Measurements from ENCODE around the gene CCS.
"Not testable (repeated sequence)": the region's sequence is repeated elsewhere in the genome, so short reads cannot be mapped to it uniquely, and the experiment has no call there.

CCS gene

DNA sequence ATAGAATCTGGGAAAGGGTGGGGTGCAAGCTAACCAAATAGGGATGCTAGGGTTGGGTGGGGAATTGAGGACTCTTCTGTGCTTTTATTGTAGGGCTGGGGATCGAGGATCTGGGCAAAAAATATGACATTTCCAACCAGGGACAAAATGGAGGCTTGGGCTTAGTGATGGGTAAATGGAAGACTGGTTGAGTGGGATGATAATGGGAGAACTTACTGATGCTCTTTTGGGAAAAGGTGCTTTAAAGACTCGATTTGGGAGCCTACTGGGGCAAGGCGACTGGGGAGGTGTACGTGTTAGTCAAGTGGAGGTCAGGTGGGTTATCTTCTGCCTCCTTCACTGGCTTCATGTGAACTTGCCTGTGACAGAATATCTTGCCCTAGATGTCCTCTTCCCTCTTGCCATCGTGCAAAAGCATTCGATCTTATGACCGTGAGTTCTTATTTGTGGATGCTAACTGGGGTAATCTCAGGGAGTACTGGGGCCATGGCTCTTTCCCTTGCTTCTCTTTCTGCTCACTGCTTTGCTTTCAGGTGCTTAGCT lies 35.1 kb downstream of the CCS start:
- FAIRE-seq, result no peak

DNA sequence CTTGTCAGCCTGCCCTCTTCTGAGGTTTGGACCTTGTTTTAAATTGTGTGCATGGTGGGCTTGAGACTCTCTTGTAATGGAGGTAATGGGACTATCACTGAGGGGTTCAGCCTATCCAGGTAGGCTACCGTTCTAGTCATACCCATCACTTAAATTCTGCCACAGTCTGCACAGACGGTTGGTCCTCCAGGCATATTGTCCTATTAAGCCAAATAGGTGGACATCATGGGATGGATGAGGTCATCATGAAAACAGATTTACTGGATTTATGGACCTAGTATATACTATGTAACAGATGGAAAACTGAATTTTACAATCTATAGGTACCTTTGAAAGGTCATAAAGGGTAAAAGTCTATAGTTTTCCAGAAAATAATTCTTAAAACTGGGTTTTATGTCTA lies 36.4 kb downstream of the CCS start:
- no peak for FAIRE-seq

DNA sequence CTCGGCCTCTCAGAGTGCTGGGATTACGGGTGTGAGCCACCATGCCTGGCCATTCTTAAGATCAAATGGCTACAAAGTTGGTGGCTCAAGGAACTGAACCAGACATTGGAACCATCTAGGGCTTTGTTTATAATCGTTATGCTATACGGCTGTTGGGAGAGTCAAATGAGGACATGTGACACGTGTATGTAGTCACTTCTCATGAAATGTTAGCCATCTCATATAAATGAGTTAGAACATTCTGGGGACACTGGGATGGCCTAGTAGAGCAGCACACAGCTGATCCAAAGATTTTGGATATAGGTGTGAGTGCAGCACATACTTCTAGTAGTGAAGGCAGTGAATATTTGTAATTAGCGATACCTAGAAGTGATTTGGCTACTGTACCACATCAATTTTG lies 38.9 kb downstream of the CCS start:
- no peak for FAIRE-seq

DNA sequence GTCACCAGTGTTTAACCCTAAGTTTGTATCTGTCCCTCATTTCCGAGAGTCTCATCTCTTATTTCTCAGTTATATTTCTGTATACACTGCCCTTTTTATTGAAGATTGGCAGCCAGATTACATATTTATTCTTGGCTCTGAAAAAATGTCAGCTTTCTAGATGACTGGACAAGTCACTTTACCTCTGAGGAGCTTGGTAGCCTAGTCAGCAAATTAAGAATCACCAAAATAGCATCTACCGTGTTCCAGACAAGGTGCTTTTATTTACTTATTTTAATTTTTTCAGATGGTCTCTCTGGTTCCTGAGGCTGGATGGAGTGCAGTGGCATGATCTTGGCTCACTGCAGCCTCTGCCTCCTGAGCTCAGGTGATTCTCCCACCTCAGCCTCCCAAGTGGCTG lies 40.0 kb downstream of the CCS start:
- FAIRE-seq, result no peak

DNA sequence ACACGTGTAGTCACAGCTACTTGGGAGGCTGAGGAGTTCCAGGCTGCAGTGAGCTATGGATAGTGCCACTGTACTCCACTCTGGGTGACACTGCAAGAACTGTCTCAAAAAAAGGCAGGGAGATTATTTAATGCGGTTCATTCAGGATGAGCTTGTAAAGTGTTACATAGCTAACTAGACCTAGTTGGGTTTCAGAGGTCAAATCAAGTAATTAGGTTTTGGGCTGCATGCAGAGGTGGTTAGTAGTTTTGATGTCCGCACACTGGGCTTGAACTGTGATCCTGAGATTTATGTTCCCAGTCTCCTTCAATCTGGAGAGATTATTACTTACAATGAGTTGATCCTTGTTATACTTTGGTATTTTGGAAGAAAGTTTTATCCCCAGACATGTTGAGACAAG lies 43.4 kb downstream of the CCS start:
- no peak for FAIRE-seq

DNA sequence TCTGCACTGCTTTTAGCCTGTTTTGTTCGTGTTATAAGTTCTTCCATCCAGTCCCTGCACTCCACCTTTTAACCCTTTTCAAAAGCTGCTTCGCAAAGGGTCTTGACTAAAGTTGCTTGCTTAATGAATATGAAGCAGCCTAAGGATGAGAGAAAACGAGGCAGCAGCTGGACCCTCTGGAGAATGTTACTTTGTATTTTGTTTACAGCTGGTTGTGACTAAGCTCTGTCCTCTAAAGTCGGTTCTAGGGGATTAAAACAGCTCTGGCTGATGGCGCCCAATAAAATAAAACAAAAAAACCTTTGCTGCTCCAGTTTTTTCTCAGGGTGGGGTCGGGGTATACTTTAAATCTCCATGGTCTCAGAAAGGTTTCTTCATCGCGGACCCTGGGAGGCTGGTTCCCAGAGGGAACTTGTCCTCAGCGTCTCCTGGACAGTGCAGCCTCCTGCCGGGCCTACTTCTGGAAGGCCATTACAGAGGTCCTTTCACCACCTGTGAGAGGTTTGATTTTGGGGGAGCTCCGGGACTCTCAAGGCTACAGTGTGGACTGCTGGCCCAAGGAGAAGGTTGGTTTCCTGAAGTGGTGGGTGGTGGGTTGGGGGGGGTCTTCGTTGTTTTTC lies 44.7 kb downstream of the CCS start:
- no peak for FAIRE-seq

DNA sequence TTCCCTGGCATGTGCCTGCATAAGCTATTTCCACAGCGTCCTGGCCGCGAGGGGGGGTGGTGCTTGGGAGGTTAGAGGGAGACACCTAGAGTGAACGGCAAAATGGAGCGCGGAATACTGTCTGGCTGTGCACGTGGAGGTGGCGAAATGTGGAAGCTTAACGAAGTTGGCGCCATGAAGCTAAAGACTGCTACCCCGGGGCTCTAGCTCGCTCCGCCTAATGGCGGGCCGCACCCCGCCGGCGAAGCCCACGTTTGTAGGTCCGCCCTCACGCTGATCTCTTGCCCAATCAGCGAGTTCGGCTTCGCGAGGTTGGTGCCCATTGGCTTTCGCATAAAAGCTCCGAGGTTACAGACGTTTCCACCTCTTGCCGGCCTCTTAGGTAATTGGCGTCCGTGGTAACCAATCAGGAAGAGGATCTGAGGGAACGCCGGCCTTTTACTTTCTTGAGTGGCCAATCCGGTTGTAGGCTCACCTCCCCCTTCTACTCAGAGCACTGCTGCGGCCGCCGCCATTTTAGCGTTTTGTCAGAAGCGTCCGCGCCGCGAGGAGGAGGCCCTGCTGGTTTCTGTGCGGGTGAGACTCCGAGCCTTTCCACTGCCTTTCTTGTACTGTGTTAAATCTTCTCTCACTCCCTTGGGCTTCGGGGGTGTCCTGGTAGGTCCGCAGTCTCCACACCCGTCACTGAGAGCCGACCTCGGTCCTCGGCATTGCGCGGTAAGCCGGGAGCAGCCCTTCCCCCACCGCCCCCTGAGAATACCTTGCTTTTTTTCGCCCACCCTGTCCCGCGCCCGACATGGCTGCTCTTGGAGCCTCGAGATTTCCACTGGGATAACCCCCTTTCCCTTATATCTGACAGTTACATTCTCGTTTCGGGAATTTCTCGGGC lies 45.4 kb downstream of the CCS start, which contains the start of gene RBM4:
Gene RBM4 (plus strand): TSS at position 527 of the 889 bp plus-strand sequence. CDS start 1,009 bp downstream, outside the sequence.
- peak; percentile 95 for FAIRE-seq

DNA sequence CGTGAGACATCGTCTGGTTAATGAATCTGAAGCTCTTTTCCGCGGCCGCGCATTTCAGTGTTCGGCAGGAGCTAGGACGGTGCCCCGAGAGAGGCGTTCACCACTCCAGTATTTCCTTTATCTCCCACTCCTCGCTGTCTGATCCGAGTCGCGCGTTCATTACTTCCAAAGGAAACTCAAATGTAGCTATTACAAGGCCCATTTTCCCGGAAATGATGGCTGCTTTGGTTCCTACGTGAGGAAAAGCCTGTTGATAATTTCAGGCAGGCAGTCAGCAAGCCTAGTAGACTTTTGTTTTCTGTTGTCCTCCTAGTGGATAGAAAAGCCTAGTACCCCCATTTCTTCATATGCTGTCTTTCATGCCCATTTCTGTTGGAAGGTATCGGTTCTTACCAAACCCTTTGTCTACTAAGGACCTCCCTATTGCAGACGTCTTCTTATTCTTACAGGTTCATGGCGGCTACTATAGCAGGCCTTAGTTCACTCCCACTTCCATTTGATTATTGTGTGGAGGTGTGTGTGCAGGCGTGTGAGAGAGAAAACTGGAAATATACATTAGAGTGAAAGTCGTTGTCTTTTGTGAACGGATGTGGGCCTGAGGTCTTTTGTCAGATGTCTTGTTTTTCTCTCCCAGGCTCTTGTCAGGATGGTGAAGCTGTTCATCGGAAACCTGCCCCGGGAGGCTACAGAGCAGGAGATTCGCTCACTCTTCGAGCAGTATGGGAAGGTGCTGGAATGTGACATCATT lies 46.3 kb downstream of the CCS start:
- no peak for FAIRE-seq

DNA sequence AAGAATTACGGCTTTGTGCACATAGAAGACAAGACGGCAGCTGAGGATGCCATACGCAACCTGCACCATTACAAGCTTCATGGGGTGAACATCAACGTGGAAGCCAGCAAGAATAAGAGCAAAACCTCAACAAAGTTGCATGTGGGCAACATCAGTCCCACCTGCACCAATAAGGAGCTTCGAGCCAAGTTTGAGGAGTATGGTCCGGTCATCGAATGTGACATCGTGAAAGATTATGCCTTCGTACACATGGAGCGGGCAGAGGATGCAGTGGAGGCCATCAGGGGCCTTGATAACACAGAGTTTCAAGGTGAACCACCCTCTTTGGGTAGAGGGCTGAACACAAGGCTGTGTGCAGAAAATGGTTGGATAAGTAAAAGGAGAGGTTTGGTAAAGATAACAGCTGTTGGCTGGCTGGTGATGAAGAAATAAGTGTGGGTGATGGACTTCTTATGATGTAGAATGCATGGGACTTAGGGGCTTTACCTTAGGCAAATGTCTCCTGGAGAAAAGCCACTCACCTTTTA lies 46.9 kb downstream of the CCS start:
- FAIRE-seq, result not testable (repeated sequence)

DNA sequence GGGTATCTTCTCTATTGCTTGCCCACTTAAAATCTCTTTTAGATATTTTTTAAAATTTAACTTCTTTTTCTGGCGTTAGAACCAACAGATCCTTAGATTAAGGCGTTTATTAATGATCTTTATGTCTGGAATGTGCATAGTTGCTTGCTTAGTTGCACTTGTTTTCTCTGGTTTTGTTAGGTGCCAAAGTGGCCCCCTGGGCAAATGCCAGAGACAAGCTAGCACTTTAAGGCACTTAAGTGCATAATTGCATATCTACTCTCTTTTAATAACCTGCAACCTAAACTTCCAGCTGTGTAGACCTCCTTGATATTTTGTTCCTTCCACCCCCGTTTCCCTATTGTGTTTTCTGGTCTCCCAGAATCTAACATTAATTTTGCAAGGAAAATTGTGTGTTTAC lies 48.8 kb downstream of the CCS start:
- no peak for FAIRE-seq

DNA sequence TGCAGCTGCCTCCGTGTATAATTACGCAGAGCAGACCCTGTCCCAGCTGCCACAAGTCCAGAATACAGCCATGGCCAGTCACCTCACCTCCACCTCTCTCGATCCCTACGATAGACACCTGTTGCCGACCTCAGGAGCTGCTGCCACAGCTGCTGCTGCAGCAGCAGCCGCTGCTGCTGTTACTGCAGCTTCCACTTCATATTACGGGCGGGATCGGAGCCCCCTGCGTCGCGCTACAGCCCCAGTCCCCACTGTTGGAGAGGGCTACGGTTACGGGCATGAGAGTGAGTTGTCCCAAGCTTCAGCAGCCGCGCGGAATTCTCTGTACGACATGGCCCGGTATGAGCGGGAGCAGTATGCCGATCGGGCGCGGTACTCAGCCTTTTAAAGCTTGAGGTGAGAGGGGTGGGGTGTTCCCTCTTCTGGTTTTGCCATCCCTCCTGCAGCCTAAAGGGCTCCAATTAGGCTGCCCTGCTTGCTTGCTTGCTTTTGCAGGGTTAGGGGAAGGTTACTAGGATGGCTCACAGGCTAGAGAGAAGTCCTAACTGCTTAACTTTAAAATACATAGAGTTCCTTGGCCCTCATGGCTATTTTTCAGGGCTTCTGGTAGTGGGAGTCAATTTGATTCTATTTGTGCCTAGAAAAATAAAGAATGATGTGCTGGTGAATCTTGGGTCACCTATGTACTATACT lies 50.9 kb downstream of the CCS start:
- no peak for FAIRE-seq

DNA sequence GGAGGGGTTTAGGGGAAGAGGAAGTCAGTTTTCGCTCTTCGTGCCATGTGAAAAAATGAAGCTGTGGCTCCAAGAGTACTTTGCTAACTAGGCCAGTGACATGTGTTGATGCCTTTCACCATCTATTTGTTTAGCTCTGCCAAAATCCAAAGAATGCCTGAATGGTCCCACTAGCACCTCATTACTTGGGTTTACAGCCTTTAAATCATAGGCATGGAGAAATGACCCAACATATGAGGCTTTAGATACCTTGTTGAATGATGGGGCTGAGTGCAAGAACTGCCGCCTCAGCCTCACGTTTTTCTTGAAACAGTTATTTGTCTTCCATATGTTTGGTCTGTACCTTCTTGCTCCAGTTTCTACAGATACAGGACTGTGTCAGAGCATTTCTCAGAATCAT lies 53.8 kb downstream of the CCS start:
- FAIRE-seq, result no peak

DNA sequence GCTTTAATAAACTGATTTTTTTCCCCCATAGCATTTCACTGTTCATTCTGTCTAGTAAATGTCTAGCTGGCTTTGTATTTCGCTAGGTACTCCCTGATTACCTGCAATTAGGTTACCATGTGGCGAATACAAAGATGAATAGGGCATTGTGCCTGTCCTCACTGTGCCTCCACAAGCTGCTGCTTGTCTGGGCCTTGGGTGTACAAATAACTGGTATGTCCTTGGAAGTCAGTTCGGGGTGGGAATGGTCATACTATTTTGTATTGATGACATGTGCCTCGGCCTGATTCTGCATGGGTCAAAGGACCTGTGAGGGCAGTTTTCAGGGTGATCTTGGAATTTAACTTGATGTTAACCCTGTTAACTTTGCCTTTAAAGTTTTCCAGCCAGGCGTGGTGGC lies 56.9 kb downstream of the CCS start:
- no peak for FAIRE-seq

DNA sequence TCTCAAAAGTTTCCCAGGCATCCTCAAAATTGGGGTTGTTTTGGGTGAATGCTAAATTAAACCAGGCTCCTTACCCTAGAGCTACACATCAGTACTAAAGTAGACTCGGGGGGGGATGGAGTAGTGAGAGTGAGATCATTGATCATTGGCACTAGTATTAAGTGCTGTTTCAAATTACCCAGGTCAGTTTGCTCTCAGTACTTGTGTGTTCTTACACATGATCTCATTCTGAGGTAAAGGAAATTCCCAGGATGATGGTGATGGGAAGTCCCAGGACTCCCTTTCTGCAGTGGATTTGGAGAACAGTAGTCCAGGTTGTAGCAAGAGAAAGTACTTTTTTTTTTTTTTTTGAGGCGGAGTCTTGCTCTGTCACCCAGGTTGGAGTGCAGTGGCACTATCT lies 58.0 kb downstream of the CCS start:
- FAIRE-seq, result no peak

DNA sequence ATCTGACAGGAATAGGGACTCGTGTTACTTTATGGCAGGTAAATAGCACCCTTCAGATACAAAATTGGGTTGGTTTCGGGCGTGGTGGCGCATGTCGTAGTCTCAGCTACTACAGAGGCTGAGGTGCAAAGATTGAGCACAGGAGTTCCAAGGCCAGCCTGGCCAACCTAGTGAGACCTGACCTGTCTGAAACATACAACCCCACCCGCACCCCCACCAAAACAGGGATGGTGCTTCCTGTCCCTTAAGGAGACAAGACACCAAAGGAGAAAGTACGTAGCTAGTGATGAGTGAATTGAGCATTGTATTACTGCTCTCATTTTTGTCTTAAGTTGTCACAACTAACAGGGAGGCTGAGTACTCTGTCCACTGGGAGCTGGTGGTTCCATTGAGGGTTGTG lies 59.7 kb downstream of the CCS start:
- no peak for FAIRE-seq

DNA sequence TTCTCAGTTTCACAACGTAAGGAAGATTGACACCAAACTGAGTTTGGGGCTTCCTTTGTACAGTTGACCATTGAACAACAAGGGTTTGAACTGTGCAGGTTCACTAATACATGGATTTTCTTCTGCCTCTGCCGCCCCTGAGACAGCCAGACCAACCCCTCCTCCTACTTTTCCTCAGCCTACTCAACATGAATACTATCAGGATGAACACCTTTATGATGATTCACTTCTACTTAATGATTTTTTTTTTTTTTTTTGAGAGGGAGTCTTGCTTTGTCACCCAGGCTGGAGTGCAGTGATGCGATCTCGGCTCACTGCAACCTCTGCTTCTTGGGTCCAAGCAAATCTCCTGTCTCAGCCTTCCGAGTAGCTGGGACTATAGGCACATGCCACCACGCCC lies 60.1 kb downstream of the CCS start:
- no peak for FAIRE-seq
